GM19438 (cell line): ENCODE data around the gene PRKRIP1.
A peak's percentile ranks its signal among the peaks of the same experiment; 100 is the strongest.
"Not testable (repeated sequence)": the region's sequence is repeated elsewhere in the genome, so short reads cannot be mapped to it uniquely, and the experiment has no call there.

Experiments used
- ATAC-seq: cut with Tn5 transposase; IDR thresholded peaks from one replicate; pipeline ENCODE4 v1.9.1; 2021; ENCODE audit warnings: low read depth; ENCODE audit not compliant: unreplicated experiment

The PRKRIP1 gene

DNA sequence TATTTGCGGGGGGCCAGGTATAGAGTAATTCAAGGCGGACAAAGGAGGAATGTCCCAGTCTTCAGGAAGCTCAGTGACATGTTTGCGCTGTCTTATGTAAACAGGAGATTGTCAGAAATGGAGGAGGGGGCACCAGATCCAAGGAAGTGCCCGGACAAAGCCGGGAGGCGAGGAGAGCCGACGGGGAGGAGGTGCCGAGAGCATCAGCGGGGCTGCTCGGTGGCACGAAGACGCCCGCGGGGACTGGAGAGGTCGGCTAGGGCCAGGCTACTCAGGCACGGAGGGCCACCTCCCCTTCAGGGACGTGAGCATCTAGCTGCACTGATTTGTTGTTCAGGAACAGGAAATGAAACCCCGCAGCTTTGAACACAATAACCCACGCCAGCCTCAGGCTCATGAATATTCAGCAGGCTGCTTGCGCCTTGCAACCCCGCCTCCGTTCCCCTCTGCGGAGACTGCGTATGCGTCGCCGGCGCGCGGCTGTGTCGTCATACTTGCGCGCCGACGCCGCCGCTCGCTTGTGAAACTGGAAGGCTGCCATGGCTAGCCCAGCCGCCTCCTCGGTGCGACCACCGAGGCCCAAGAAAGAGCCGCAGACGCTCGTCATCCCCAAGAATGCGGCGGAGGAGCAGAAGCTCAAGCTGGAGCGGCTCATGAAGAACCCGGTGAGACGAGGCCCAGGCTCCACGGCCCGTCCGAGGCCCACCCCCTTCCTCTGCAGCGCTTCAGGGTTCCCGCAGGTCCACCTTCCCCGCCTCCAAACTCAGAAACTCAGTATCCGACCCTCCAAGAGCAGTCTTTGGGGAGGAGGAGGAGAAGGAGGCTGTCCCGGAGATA lies at the start of gene PRKRIP1:
Gene PRKRIP1, plus strand, starts transcription at position 491 of the 837 bp plus-strand sequence. Its CDS starts 49 bp downstream, at position 540.
- peak; percentile 98 for ATAC-seq

GRCh38 chr7:102346983-102347382 lies 49.2 kb upstream of the PRKRIP1 start:
- not testable (repeated sequence) for ATAC-seq

DNA sequence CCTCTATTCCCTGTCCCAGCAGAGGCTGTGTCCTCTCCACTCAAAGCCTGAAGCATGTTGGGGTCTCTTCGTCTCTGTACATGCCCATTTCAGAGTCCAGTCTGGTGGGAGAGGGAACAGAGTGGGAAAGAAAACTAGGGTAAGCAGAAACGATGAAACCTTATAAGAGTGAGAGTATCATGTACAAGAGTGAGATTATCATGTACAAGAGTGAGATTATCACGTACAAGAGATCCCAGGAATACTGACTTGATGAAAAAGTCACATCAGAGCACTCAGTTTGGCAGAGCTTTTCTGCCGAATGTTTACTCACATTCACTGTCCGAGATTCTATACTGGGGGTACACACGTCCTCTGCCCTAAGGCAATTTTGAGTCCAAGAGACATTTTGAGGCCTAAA lies 39.8 kb upstream of the PRKRIP1 start, which contains the start of gene SPDYE6:
Gene SPDYE6, minus strand, starts transcription at position 101 of the 400 bp plus-strand sequence. CDS start 421 bp downstream, outside the sequence.
- not testable (repeated sequence) for ATAC-seq

GRCh38 chr7:102363549-102364393 lies 32.4 kb upstream of the PRKRIP1 start:
- peak; percentile 100 for ATAC-seq

DNA sequence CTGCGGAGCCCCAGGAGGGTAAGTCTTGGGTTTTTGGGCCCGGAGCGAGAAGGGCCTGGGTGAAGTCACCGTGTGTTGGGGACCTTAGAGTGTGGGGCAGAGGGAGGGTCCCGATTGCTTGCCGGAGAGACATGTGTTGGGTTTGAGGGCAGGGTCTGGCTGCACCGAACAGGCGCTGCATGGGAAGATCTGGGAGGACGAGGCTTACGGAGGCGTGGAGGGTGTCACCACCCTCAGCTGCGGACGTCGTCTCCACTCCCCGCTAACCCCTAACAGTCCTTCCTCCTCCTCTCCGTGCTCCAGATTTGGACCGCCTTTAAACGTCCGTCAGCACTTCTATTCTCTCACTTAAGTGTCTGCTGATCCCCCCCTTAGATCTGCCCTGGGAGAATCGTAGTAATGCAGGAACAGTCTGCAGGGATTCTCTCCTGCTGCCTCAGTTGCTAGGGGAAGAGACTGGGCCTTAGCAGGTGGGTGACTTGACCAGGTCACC lies 31.7 kb upstream of the PRKRIP1 start:
- ATAC-seq: not testable (repeated sequence)

- not testable (repeated sequence) for ATAC-seq
Measured at GRCh38 chr7:102365390-102365789, 30.8 kb upstream of the PRKRIP1 start.

GRCh38 chr7:102370038-102370437 lies 26.1 kb upstream of the PRKRIP1 start:
- ATAC-seq: not testable (repeated sequence)

DNA sequence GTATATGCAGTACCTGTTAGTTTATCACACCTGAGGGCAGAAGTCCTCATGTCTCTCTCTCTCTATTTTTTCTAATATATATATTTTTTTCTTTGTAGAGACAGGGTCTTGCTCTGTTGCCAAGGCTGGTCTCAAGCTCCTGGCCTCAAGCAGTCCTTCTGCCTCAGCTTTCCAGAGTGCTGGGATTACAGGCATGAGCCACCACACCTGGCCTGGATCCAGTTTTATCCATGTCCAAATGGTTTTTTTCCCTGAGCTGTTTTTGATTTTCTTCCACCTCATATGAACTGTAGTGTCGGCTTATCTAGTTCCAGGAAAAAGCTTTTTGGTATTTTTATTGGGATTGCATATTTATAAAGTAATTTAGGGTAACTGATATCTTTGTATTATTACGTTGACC lies 23.4 kb upstream of the PRKRIP1 start:
- ATAC-seq: not testable (repeated sequence)

GRCh38 chr7:102376964-102377466 lies 19.1 kb upstream of the PRKRIP1 start:
- no peak for ATAC-seq

- ATAC-seq: not testable (repeated sequence)
Measured at GRCh38 chr7:102380837-102381236, 15.3 kb upstream of the PRKRIP1 start.

GRCh38 chr7:102381696-102382425 lies 14.3 kb upstream of the PRKRIP1 start:
- ATAC-seq: not testable (repeated sequence)

DNA sequence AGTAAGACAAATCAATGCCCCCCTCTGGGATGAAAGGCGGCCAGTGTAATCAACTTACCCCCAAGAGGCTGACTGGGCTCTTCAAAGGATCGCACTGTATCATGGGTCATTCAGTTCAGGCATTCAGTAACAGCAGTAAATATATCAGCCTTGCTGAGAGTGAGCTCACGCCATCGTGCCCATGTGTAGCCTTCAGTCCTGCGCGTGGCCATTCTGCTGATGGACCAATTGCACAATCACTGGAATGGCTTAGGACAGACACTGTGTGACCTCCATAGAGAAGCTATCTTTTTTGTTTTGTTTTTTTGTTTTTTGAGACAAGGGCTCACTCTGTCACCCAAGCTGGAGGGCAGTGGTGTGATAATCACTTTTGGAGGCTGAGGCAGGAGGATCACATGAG lies 9.1 kb upstream of the PRKRIP1 start:
- no peak for ATAC-seq

GRCh38 chr7:102389810-102390209 lies 6.4 kb upstream of the PRKRIP1 start:
- ATAC-seq: no peak

DNA sequence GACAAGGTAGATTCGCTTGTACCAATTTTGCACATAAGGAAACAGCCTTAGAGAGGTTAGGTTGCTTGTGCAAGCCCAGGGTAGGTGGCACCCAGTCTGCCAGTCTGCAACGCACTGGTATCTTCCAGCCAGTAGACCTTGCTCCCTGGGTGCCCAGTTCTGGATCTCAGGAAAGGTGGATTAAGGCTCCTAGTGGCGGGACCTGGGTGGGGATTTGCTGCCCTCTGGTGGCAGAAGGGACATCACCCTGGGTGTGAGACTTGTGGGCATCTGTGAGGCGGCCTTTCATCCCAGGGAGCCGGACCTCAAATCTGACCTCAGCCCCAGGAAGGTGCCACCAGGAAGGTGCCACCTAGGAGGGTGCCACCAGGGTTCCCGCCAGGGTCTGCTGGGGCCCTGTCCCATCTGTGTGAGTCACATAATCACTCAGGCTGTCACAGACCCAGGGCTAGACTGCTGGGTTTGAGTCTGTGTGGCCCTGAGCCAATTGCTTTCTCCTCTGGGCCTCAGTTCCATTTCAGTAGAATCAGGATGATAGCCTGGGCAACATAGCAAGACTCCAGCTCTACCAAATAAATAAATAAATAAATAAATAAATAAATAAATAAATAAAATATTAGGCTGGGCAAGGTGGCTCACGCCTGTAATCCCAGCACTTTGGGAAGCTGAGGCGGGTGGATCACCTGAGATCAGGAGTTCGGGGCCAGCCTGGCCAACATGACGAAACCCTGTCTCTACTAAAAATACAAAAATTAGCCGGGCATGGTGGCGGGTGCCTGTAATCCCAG lies 5.3 kb upstream of the PRKRIP1 start:
- ATAC-seq: no peak

DNA sequence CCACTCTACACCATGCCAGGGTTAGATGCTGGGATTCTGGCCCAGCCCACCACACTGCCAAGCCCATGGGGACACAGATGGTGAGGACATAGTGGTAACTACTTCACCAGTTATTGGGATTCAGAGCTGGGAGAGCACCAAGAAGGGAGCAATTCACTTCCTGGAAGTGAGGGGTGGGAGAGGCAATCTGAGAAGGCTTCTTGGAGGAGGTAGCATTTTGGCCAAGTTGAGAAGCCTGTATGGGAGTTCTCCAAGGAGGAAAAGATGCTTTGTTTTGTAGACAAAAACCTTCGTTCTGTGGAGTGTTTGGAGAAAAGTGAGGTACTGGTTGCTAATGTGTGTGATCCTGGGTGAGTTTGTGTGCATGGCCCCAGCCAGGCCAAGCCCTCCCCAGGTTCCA lies 3.8 kb upstream of the PRKRIP1 start:
- no peak for ATAC-seq

DNA sequence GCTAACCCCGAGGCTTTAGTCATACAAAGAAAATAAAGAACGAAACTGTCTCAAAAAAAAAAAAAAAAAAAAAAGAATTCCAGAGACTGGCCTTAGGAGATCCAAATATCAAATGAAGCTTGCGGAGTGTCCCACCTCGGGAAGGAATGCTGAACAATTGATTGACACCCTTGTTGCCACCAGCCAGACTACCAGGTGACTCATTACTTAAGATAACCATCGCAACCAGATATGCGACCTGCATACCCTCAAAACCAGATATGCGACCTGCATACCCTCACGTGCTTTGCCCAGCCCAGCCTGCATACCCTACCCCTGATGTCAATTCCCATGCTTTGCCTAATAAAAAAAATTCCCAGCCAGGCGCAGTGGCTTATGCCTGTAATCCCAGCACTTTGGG lies 2.7 kb upstream of the PRKRIP1 start:
- ATAC-seq: no peak

DNA sequence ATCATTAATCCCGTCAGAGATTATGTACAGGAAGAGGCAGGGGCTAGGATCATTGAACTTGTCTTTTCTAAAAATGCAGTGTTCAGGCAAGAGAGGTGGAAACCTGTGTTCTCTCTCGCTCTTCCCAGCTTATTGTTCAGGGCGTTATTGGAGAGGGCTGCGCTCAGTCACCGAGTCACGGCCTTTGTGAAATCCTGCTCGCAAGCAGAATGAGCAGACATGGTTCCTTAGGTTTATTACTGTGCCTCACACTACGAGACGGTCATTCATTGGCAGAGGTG lies 631 bp upstream of the PRKRIP1 start:
- no peak for ATAC-seq

- ATAC-seq: no peak
Measured at GRCh38 chr7:102396710-102397019, 502 bp downstream of the PRKRIP1 start.

- ATAC-seq: no peak
Measured at GRCh38 chr7:102398543-102398942, 2.4 kb downstream of the PRKRIP1 start.

GRCh38 chr7:102400360-102400759 lies 4.2 kb downstream of the PRKRIP1 start:
- no peak for ATAC-seq
